K562 (cell line): ENCODE data around the gene PBXIP1. TPM values are rescaled to one million over a fixed set of nuclear protein-coding genes. Genes with fewer than 3 reads are reported as not detected.

Experiments
- ARHGAP35 ChIP-seq: fragments of 450-650 bp; IDR thresholded peaks from 2 replicates; pipeline ENCODE4 v1.6.1; 2018; ENCODE audit not compliant: partially characterized antibody
- FOS ChIP-seq: IDR thresholded peaks from 3 replicates; pipeline ENCODE4 v1.6.1; 2011; ENCODE audit not compliant: insufficient read length; ENCODE audit errors: extremely low read depth
- HCFC1 ChIP-seq: IDR thresholded peaks from 2 replicates; pipeline ENCODE4 v1.6.1; 2012; ENCODE audit warnings: low read depth, low read length, improper control_type of control experiment
- HDAC6 ChIP-seq: IDR thresholded peaks from 2 replicates; pipeline ENCODE4 v1.6.1; 2012; ENCODE audit warnings: low read depth, mild to moderate bottlenecking, control low read depth, inconsistent platforms, low read length, moderate library complexity
- MBD2 ChIP-seq: sonication (generic); IDR thresholded peaks from 2 replicates; pipeline ENCODE4 v1.6.1; 2016; ENCODE audit warnings: low read depth, borderline replicate concordance
- MECOM ChIP-seq: fragments of 250-450 bp; sonication (Bioruptor Pico); IDR thresholded peaks from 2 replicates; pipeline ENCODE4 v1.8.0; 2022; ENCODE audit warnings: inconsistent platforms
- NBN ChIP-seq: fragments of 450-650 bp; IDR thresholded peaks from 2 replicates; pipeline ENCODE4 v1.6.1; 2016; ENCODE audit warnings: low read depth, mild to moderate bottlenecking
- NCOA6 ChIP-seq: fragments of 450-650 bp; IDR thresholded peaks from 2 replicates; pipeline ENCODE4 v1.6.1; 2017; ENCODE audit warnings: mild to moderate bottlenecking
- SETDB1 ChIP-seq: IDR thresholded peaks from one replicate; pipeline ENCODE4 v1.6.1; 2012; ENCODE audit warnings: low read length, control low read depth, inconsistent platforms
- SIN3A ChIP-seq, 2 experiments: fragments of 150-350 bp in 1 of 2; IDR thresholded peaks; 2 replicates each; pipeline ENCODE4 v1.6.1; 2011 to 2016; ENCODE audit warnings: borderline replicate concordance in 2 of 2, low read depth in 2 of 2, low read length in 2 of 2, mild to moderate bottlenecking in 2 of 2, moderate library complexity in 2 of 2; ENCODE audit not compliant: control insufficient read depth in 1 of 2
- SNRNP70 ChIP-seq: fragments of 200-400 bp; formaldehyde crosslinking; optimal IDR thresholded peaks from 2 replicates; pipeline ENCODE3; 2017; ENCODE audit warnings: low read depth, low read length
- SRSF9 ChIP-seq: fragments of 200-400 bp; formaldehyde crosslinking; IDR thresholded peaks from 2 replicates; pipeline ENCODE4 v1.6.1; 2017; ENCODE audit warnings: low read depth, low read length, borderline replicate concordance
- TCFL5 ChIP-seq: fragments of 250-450 bp; sonication (Bioruptor Pico); conservative IDR thresholded peaks from 2 replicates; pipeline ENCODE4 v1.6.1; 2021; ENCODE audit warnings: mild to moderate bottlenecking, moderate library complexity, matching md5 sums
- U2AF2 ChIP-seq: fragments of 200-400 bp; formaldehyde crosslinking; optimal IDR thresholded peaks from 2 replicates; pipeline ENCODE3; 2017; ENCODE audit warnings: low read depth, mild to moderate bottlenecking, low read length
- YY1 ChIP-seq, 3 experiments: IDR thresholded peaks; 2 replicates each; pipeline ENCODE4 v1.6.1; 2011; ENCODE audit warnings: low read length in 2 of 3, mild to moderate bottlenecking in 2 of 3, moderate library complexity in 2 of 3, borderline replicate concordance in 1 of 3, control low read depth in 1 of 3, low read depth in 1 of 3; ENCODE audit not compliant: insufficient read depth in 3 of 3, insufficient replicate concordance in 2 of 3, control insufficient read depth in 1 of 3, insufficient read length in 1 of 3; ENCODE audit errors: extremely low read depth in 1 of 3
- ZNF133 ChIP-seq: fragments of 250-450 bp; sonication (Bioruptor Pico); IDR thresholded peaks from 2 replicates; pipeline ENCODE4 v1.4.0; 2020; ENCODE audit warnings: mild to moderate bottlenecking
- ZNF23 ChIP-seq: fragments of 250-450 bp; sonication (Bioruptor Pico); IDR thresholded peaks from 2 replicates; pipeline ENCODE4 v1.4.0; 2020; ENCODE audit warnings: mild to moderate bottlenecking
- ZNF551 ChIP-seq: fragments of 250-450 bp; sonication (Bioruptor Pico); IDR thresholded peaks from 2 replicates; pipeline ENCODE4 v1.5.0; 2021; ENCODE audit warnings: mild to moderate bottlenecking, moderate library complexity
- ZNF561 ChIP-seq: fragments of 450-650 bp; formaldehyde crosslinking; conservative IDR thresholded peaks from 2 replicates; pipeline ENCODE4 v1.4.0; 2020; ENCODE audit warnings: mild to moderate bottlenecking, moderate library complexity
- polyA plus RNA-seq, 8 experiments: library from polyadenylated mRNA; depleted of rRNA in 4 of 8; stranded (reverse) in 5 of 8; unstranded in 3 of 8; fragments of >200 nt; fragmentation: Nextera tagmentation in 2 of 8; fragmentation: Illumina TruSeq in 1 of 8; extraction: Ambion mirVana in 2 of 8; extraction: Trizol in 1 of 8; gene quantifications; 2 replicates each; pipeline versions ENCODE4 v1.2.1 to v1.2.3, GENCODE V29; 2011 to 2014; ENCODE audit warnings: inconsistent platforms in 1 of 8, missing spikeins in 1 of 8
- total RNA-seq, 7 experiments: library from RNA; depleted of rRNA in 6 of 7; stranded (reverse); fragments of >200 nt in 6 of 7; fragmentation: Illumina TruSeq in 2 of 7; extraction: Trizol in 2 of 7; gene quantifications; 2 replicates each; pipeline versions ENCODE4 v1.2.1 to v1.2.3, GENCODE V29; 2011 to 2021; ENCODE audit warnings: low replicate concordance in 1 of 7
- TF ChIP-seq, protein P1 (sequence below): fragments of 450-650 bp; formaldehyde crosslinking; conservative IDR thresholded peaks from 2 replicates; pipeline ENCODE4 v1.4.0; 2022; ENCODE audit warnings: mild to moderate bottlenecking, missing genetic modification characterization
- TF ChIP-seq, protein P2 (sequence below): fragments of 200-800 bp; sonication (Bioruptor generic); IDR thresholded peaks from 2 replicates; pipeline ENCODE4 v1.6.1; 2017; ENCODE audit warnings: missing genetic modification characterization, missing compliant biosample characterization
- TF ChIP-seq, protein P3 (sequence below): sonication (generic); formaldehyde crosslinking; IDR thresholded peaks from 2 replicates; pipeline ENCODE4 v1.8.1; 2023; ENCODE audit warnings: mild to moderate bottlenecking, missing genetic modification reagents

Gene PBXIP1
- total and polyA plus RNA-seq, 9 of the 15 experiments (the other 6 are each of a cell fraction or from before 2014, with no cell fraction given): 0.13 to 8.3 (median 5.8) TPM

DNA sequence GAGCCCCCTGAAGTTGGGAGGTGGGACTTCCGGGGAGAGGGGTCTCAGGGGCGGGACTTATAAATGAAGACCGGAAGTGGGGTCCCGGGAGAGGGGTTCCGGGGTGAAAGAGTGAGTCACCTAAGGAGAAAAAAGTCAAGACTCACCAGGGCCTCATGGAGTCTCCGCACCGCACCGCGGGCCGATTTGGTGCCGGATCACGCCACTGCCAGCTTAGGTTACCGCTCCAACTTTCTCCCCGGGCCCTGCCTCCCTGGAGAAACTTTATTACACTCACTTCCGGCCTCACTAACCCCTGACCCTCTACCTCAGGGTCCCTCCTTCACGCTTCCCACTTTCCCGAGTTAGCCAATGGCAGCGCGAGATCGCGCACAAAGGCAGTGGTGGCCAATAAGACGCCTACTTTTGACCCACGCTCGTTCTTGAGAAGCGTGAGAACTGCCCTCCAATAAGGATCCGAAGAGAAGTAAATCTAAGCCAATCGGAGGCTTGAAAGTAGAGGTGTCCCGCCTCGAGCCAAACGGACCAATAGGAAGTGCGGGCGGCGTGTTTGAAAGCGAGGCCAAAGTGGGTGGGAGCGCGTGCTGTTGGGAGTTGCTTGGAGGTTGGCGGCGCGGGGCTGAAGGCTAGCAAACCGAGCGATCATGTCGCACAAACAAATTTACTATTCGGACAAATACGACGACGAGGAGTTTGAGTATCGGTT, 18.4 kb upstream of the PBXIP1 start, which contains the start of gene CKS1B (continued):
- TF ChIP-seq ZNF551 (CRISPR knock-in tag) (no peak), NCOA6 (no peak), ZNF561 (CRISPR knock-in tag) (no peak), ZNF133 (no peak), SETDB1 (no peak), MBD2 (peak; percentile 97), HDAC6 (no peak), U2AF2 (no peak), ARHGAP35 (no peak), SIN3A (IDR thresholded peaks at IDR 0.05; ENCODE audit: borderline replicate concordance in 2 of 2, control insufficient read depth in 1 of 2, low read depth in 2 of 2, low read length in 2 of 2) (peak in 1 of 2 experiments; percentile 83; a peak in 1 of 4 replicates), SNRNP70 (no peak), FOS (peak; percentile 97), MECOM (CRISPR knock-in tag) (no peak), SRSF9 (no peak), NBN (peak; percentile 69), HCFC1 (peak; percentile 54), TCFL5 (CRISPR knock-in tag) (0 out of 2 replicates have a peak, but pooled peaks have one; percentile 25), YY1 (IDR thresholded peaks at IDR 0.05; ENCODE audit: borderline replicate concordance in 1 of 3, control insufficient read depth in 1 of 3, extremely low read depth in 1 of 3, insufficient read depth in 3 of 3, insufficient read length in 1 of 3, insufficient replicate concordance in 2 of 3, low read depth in 1 of 3, low read length in 2 of 3) (peak in 1 of 3 experiments; percentile 52), ZNF23 (no peak)
- TF ChIP-seq, protein P1, sequence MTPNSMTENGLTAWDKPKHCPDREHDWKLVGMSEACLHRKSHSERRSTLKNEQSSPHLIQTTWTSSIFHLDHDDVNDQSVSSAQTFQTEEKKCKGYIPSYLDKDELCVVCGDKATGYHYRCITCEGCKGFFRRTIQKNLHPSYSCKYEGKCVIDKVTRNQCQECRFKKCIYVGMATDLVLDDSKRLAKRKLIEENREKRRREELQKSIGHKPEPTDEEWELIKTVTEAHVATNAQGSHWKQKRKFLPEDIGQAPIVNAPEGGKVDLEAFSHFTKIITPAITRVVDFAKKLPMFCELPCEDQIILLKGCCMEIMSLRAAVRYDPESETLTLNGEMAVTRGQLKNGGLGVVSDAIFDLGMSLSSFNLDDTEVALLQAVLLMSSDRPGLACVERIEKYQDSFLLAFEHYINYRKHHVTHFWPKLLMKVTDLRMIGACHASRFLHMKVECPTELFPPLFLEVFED (CRISPR knock-in tag): peak; percentile 75; the same call in 1 of the 2 replicates
- TF ChIP-seq, protein P2, sequence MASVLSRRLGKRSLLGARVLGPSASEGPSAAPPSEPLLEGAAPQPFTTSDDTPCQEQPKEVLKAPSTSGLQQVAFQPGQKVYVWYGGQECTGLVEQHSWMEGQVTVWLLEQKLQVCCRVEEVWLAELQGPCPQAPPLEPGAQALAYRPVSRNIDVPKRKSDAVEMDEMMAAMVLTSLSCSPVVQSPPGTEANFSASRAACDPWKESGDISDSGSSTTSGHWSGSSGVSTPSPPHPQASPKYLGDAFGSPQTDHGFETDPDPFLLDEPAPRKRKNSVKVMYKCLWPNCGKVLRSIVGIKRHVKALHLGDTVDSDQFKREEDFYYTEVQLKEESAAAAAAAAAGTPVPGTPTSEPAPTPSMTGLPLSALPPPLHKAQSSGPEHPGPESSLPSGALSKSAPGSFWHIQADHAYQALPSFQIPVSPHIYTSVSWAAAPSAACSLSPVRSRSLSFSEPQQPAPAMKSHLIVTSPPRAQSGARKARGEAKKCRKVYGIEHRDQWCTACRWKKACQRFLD (CRISPR knock-in tag): no peak
- TF ChIP-seq, protein P3, sequence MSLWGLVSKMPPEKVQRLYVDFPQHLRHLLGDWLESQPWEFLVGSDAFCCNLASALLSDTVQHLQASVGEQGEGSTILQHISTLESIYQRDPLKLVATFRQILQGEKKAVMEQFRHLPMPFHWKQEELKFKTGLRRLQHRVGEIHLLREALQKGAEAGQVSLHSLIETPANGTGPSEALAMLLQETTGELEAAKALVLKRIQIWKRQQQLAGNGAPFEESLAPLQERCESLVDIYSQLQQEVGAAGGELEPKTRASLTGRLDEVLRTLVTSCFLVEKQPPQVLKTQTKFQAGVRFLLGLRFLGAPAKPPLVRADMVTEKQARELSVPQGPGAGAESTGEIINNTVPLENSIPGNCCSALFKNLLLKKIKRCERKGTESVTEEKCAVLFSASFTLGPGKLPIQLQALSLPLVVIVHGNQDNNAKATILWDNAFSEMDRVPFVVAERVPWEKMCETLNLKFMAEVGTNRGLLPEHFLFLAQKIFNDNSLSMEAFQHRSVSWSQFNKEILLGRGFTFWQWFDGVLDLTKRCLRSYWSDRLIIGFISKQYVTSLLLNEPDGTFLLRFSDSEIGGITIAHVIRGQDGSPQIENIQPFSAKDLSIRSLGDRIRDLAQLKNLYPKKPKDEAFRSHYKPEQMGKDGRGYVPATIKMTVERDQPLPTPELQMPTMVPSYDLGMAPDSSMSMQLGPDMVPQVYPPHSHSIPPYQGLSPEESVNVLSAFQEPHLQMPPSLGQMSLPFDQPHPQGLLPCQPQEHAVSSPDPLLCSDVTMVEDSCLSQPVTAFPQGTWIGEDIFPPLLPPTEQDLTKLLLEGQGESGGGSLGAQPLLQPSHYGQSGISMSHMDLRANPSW (CRISPR knock-in tag): no peak
